Renal cortex interstitium (tissue), 11 donors: ENCODE data around the gene RBM3. TPM values are rescaled to one million over a fixed set of nuclear protein-coding genes. Genes with fewer than 3 reads are reported as not detected.

Experiments used
- DNase-seq, 11 donors: peaks; one replicate each; pipeline ENCODE4 v3.0.0-alpha.2; 2013; ENCODE audit warnings: low read depth in 9 of 11, low spot score in 4 of 11; ENCODE audit errors: extremely low read depth in 1 of 11
- polyA plus RNA-seq, 3 donors: library from polyadenylated mRNA; unstranded; fragments of 120-200 nt; gene quantifications; one replicate each; pipeline ENCODE4 v1.2.1, GENCODE V29; 2013; ENCODE audit not compliant: insufficient read length in 3 of 3

Gene RBM3
- polyA plus RNA-seq, 3 donors, result 288 to 387 (median 312) TPM

- no peak for DNase-seq
Observed at GRCh38 chrX:48599341-48599740, 25.1 kb downstream of the RBM3 start.

- DNase-seq, result no peak
Observed at GRCh38 chrX:48600226-48600625, 25.9 kb downstream of the RBM3 start.

GRCh38 chrX:48601741-48602394 lies 27.6 kb downstream of the RBM3 start:
- no peak for DNase-seq

- no peak for DNase-seq
Observed at GRCh38 chrX:48604701-48605100, 30.4 kb downstream of the RBM3 start.

GRCh38 chrX:48606091-48606490 lies 31.8 kb downstream of the RBM3 start:
- no peak for DNase-seq

- no peak for DNase-seq
Observed at GRCh38 chrX:48611703-48612102, 37.4 kb downstream of the RBM3 start.

- DNase-seq, result no peak
Observed at GRCh38 chrX:48613502-48614160, 39.3 kb downstream of the RBM3 start.

GRCh38 chrX:48616576-48616975 lies 42.3 kb downstream of the RBM3 start:
- no peak for DNase-seq

GRCh38 chrX:48617542-48618340 lies 43.5 kb downstream of the RBM3 start:
- DNase-seq, result no peak

GRCh38 chrX:48626401-48627298 lies 52.4 kb downstream of the RBM3 start:
- DNase-seq, result no peak

Other genes starting within 250 kb of the RBM3 start
- not detected for gene SSX3, start 217.8 kb upstream of the RBM3 start, polyA plus RNA-seq
- not detected for gene SSX4, start 190.9 kb upstream of the RBM3 start, polyA plus RNA-seq
- gene SSX4B, start 162.5 kb upstream of the RBM3 start, polyA plus RNA-seq, result not detected
- 1 to 10 TPM; 3.6 to 6.6 (median 5.8) TPM for gene SLC38A5, start 104.2 kb upstream of the RBM3 start, polyA plus RNA-seq
- 10 to 100 TPM; 38.9 to 40.9 (median 40.1) TPM for gene FTSJ1, start 98.3 kb upstream of the RBM3 start, polyA plus RNA-seq
- gene PORCN, start 65.5 kb upstream of the RBM3 start, polyA plus RNA-seq, result 1 to 10 TPM; 6.3 to 8.4 (median 6.8) TPM
- 10 to 100 TPM; 71.6 to 76.1 (median 75.9) TPM for gene EBP, start 52.7 kb upstream of the RBM3 start, polyA plus RNA-seq
- 10 to 100 TPM in 1 of 3 donors, 1 to 10 TPM in 2; 7.6 to 12.8 (median 9.5) TPM for gene TBC1D25, start 34.8 kb upstream of the RBM3 start, polyA plus RNA-seq
- 100 to 1,000 TPM; 118 to 157 (median 145) TPM for gene WDR13, start 23.0 kb downstream of the RBM3 start, polyA plus RNA-seq
- gene WAS, start 109.3 kb downstream of the RBM3 start, polyA plus RNA-seq, result 1 to 10 TPM; 3.0 to 5.5 (median 3.9) TPM
- 1 to 10 TPM; 5.5 to 7.6 (median 6.0) TPM for gene SUV39H1, start 122.2 kb downstream of the RBM3 start, polyA plus RNA-seq
- 1 to 10 TPM; 1.3 to 1.6 (median 1.4) TPM for gene GLOD5, start 187.3 kb downstream of the RBM3 start, polyA plus RNA-seq
- gene GATA1, start 212.1 kb downstream of the RBM3 start, polyA plus RNA-seq, result under 1 TPM; 0.45 to 0.76 (median 0.66) TPM
- gene HDAC6, start 227.6 kb downstream of the RBM3 start, polyA plus RNA-seq, result 100 to 1,000 TPM; 162 to 223 (median 184) TPM